Progenitor cell of endocrine pancreas (in vitro differentiated cells): Measurements from ENCODE around the gene SLC6A8. TPM values are rescaled to one million over a fixed set of nuclear protein-coding genes. Genes with fewer than 3 reads are reported as not detected.

ENCODE experiments used
- DNase-seq: peaks from one replicate; pipeline ENCODE4 v3.0.0; 2021; ENCODE audit warnings: low spot score; ENCODE audit not compliant: unreplicated experiment
- H3K27ac Mint-ChIP-seq: 2 replicates; pipeline ENCODE4 v1.8.0; 2021; ENCODE audit warnings: mild to moderate bottlenecking, moderate library complexity, mixed read lengths
- H3K27me3 Mint-ChIP-seq: 2 replicates; pipeline ENCODE4 v1.8.0; 2021; ENCODE audit warnings: mixed read lengths
- H3K36me3 Mint-ChIP-seq: 2 replicates; pipeline ENCODE4 v1.8.0; 2022; ENCODE audit warnings: mixed read lengths; ENCODE audit not compliant: insufficient read depth
- H3K4me1 Mint-ChIP-seq: 2 replicates; pipeline ENCODE4 v1.8.0; 2021; ENCODE audit warnings: low read depth, mixed read lengths
- H3K4me3 Mint-ChIP-seq: 2 replicates; pipeline ENCODE4 v1.8.0; 2021; ENCODE audit warnings: low read depth, mild to moderate bottlenecking, moderate library complexity, mixed read lengths
- H3K9me3 Mint-ChIP-seq: 2 replicates; pipeline ENCODE4 v1.8.0; 2021; ENCODE audit warnings: low read depth, mixed read lengths
- CTCF ChIP-seq: fragments of 200-600 bp; sonication (generic); IDR thresholded peaks from one replicate; pipeline ENCODE4 v1.5.0; 2021; ENCODE audit warnings: antibody characterized with exemption, mild to moderate bottlenecking; ENCODE audit not compliant: unreplicated experiment
- total RNA-seq: library from RNA; stranded (reverse); gene quantifications from 2 replicates; pipeline ENCODE4 v1.2.1, GENCODE V29; 2021

The SLC6A8 gene
- total RNA-seq, 1 donor from 2014 or later: 52.2 TPM

GRCh38 chrX:153668423-153669173 lies 19.1 kb upstream of the SLC6A8 start:
- no peak for DNase-seq
- Mint-ChIP-seq H3K4me3 (no peak overlapping the region), H3K9me3 (peaks cover 5% of the 10 kb centered on the region), H3K27me3 (peaks cover 39% of the 10 kb centered on the region), H3K27ac (no peak overlapping the region), H3K4me1 (no peaks in the 10 kb centered on the region), H3K36me3 (no peaks in the 10 kb centered on the region)
- TF ChIP-seq CTCF: no peak

- H3K27me3 Mint-ChIP-seq: peaks cover 43% of the 10 kb centered on the region
- H3K36me3 Mint-ChIP-seq: no peaks in the 10 kb centered on the region
- H3K4me1 Mint-ChIP-seq: peaks cover 3% of the 10 kb centered on the region
- peaks cover 8% of the 10 kb centered on the region for H3K9me3 Mint-ChIP-seq
- TF ChIP-seq CTCF: peak; percentile 81
- no peak overlapping the region for H3K27ac Mint-ChIP-seq
- H3K4me3 Mint-ChIP-seq: no peak overlapping the region
- DNase-seq: peak; percentile 38
Measured at GRCh38 chrX:153669174-153669890, 18.4 kb upstream of the SLC6A8 start.

GRCh38 chrX:153669901-153670731 lies 17.6 kb upstream of the SLC6A8 start:
- Mint-ChIP-seq H3K4me3 (no peak overlapping the region), H3K27me3 (peaks cover 45% of the 10 kb centered on the region), H3K27ac (no peak overlapping the region), H3K36me3 (peaks cover 1% of the 10 kb centered on the region), H3K4me1 (peaks cover 4% of the 10 kb centered on the region), H3K9me3 (peaks cover 11% of the 10 kb centered on the region)
- no peak for TF ChIP-seq CTCF
- DNase-seq: no peak

GRCh38 chrX:153670748-153671588 lies 16.8 kb upstream of the SLC6A8 start:
- Mint-ChIP-seq H3K27ac (no peak overlapping the region), H3K9me3 (peaks cover 7% of the 10 kb centered on the region), H3K4me1 (peaks cover 4% of the 10 kb centered on the region), H3K27me3 (peaks cover 37% of the 10 kb centered on the region), H3K36me3 (peaks cover 1% of the 10 kb centered on the region), H3K4me3 (no peak overlapping the region)
- DNase-seq: no peak
- TF ChIP-seq CTCF: no peak
